GM23248 (cell line): ENCODE results near the gene GNB1. TPM values are rescaled to one million over a fixed set of nuclear protein-coding genes. Genes with fewer than 3 reads are reported as not detected.

ENCODE experiments used
- DNase-seq: peaks from one replicate; pipeline ENCODE4 v3.0.0-alpha.2; 2015
- H2AFZ ChIP-seq: fragments of 200-600 bp; sonication (generic); 2 replicates; pipeline ENCODE4 v1.6.1; 2016; ENCODE audit warnings: antibody characterized with exemption
- H3F3A ChIP-seq: fragments of 200-600 bp; sonication (generic); 2 replicates; pipeline ENCODE4 v1.6.1; 2016; ENCODE audit warnings: mild to moderate bottlenecking, antibody characterized with exemption, mixed run types; ENCODE audit not compliant: insufficient read depth
- H3K27ac ChIP-seq: fragments of 200-600 bp; sonication (generic); 2 replicates; pipeline ENCODE4 v1.5.1; 2016; ENCODE audit warnings: mild to moderate bottlenecking
- H3K27me3 ChIP-seq: fragments of 200-600 bp; sonication (generic); replicated peaks from 2 replicates; pipeline ENCODE4 v1.6.1; 2016; ENCODE audit warnings: mild to moderate bottlenecking; ENCODE audit not compliant: insufficient read depth
- H3K36me3 ChIP-seq: fragments of 200-600 bp; sonication (generic); 2 replicates; pipeline ENCODE4 v1.6.1; 2016; ENCODE audit warnings: low read depth, mild to moderate bottlenecking
- H3K4me1 ChIP-seq: fragments of 200-600 bp; sonication (generic); 2 replicates; pipeline ENCODE4 v1.6.1; 2016; ENCODE audit warnings: mild to moderate bottlenecking; ENCODE audit not compliant: insufficient read depth
- H3K4me2 ChIP-seq: fragments of 200-600 bp; sonication (generic); one replicate; pipeline ENCODE4 v1.6.1; 2016; ENCODE audit warnings: mild to moderate bottlenecking; ENCODE audit not compliant: unreplicated experiment
- H3K4me3 ChIP-seq: fragments of 200-600 bp; sonication (generic); 2 replicates; pipeline ENCODE4 v1.5.1; 2016; ENCODE audit warnings: mild to moderate bottlenecking
- H3K79me2 ChIP-seq: fragments of 200-600 bp; sonication (generic); 2 replicates; pipeline ENCODE4 v1.6.1; 2016; ENCODE audit warnings: mild to moderate bottlenecking; ENCODE audit not compliant: insufficient read depth
- H3K9ac ChIP-seq: fragments of 200-600 bp; sonication (generic); 2 replicates; pipeline ENCODE4 v1.6.1; 2016; ENCODE audit warnings: mild to moderate bottlenecking
- H3K9me2 ChIP-seq: fragments of 200-600 bp; sonication (generic); 2 replicates; pipeline ENCODE4 v1.6.1; 2016; ENCODE audit warnings: mixed run types, mild to moderate bottlenecking, moderate library complexity; ENCODE audit not compliant: insufficient read depth
- H3K9me3 ChIP-seq: fragments of 200-600 bp; sonication (generic); one replicate; pipeline ENCODE4 v1.6.1; 2017; ENCODE audit warnings: low read depth
- H4K20me1 ChIP-seq: fragments of 200-600 bp; sonication (generic); 2 replicates; pipeline ENCODE4 v1.6.0; 2016; ENCODE audit not compliant: insufficient read depth
- EZH2 ChIP-seq: fragments of 200-600 bp; sonication (generic); IDR thresholded peaks from 2 replicates; pipeline ENCODE4 v1.6.1; 2018; ENCODE audit warnings: antibody characterized with exemption, mild to moderate bottlenecking; ENCODE audit not compliant: insufficient read depth, poor library complexity, severe bottlenecking
- EZH2phosphoT487 ChIP-seq: fragments of 200-600 bp; sonication (generic); IDR thresholded peaks from 2 replicates; pipeline ENCODE4 v1.6.1; 2018; ENCODE audit warnings: antibody characterized with exemption, moderate library complexity, mild to moderate bottlenecking, low read depth; ENCODE audit not compliant: insufficient read depth
- WGBS, 2 experiments: methylation state at CpG; one replicate each; pipeline ENCODE4 v1.1.6; 2015 to 2017; ENCODE audit warnings: low lambda C conversion rate in 2 of 2, low coverage in 1 of 2; ENCODE audit errors: missing lambda C conversion rate in 2 of 2; 5-methylcytosine and 5-hydroxymethylcytosine counted together
- in situ Hi-C: fragments of 300-500 bp; cut with MboI; formaldehyde crosslinking; loops from 2 replicates; pipeline ENCODE4 v1.15.0; 2020
- polyA plus RNA-seq: library from polyadenylated mRNA; unstranded; fragments of >200 nt; fragmentation: Nextera tagmentation; extraction: Ambion mirVana; gene quantifications from 2 replicates; pipeline ENCODE4 v1.2.1, GENCODE V29; 2016
- total RNA-seq: library from RNA; depleted of rRNA; stranded (reverse); fragments of >200 nt; shearing (Covaris generic); gene quantifications from 2 replicates; pipeline ENCODE4 v1.2.3, GENCODE V29; 2014

GNB1 gene
- total and polyA plus RNA-seq, 2 experiments from 2014 or later, result 92.0 to 97.7 TPM

- no peak overlapping the region for H3K9ac ChIP-seq
- no peaks in the 10 kb centered on the region for H3K9me2 ChIP-seq
- WGBS, 2 experiments, result 65 to 67% methylated on average over 14 of the region's 14 CpGs
- in situ Hi-C loops, result loop anchor here (10.0 kb wide), 1 partner anchor 96 kb away; no protein-coding TSS in a partner anchor
- H3F3A ChIP-seq, result no peaks in the 10 kb centered on the region
- no peaks in the 10 kb centered on the region for H4K20me1 ChIP-seq
- H3K4me3 ChIP-seq, result no peak overlapping the region
- no peak overlapping the region for H2AFZ ChIP-seq
- no peaks in the 10 kb centered on the region for H3K27me3 ChIP-seq
- H3K9me3 ChIP-seq, result no peaks in the 10 kb centered on the region
- H3K4me1 ChIP-seq, result no peaks in the 10 kb centered on the region
- no peak for DNase-seq
- TF ChIP-seq EZH2phosphoT487 (no peak), EZH2 (no peak)
- no peaks in the 10 kb centered on the region for H3K36me3 ChIP-seq
- H3K4me2 ChIP-seq, result no peak overlapping the region
- H3K79me2 ChIP-seq, result no peaks in the 10 kb centered on the region
- H3K27ac ChIP-seq, result no peak overlapping the region
Measured at GRCh38 chr1:1900883-1901640, 10.2 kb upstream of the GNB1 start.

- H3F3A ChIP-seq, result no peaks in the 10 kb centered on the region
- no peaks in the 10 kb centered on the region for H3K4me1 ChIP-seq
- DNase-seq, result no peak
- H3K4me3 ChIP-seq, result no peak overlapping the region
- H3K9ac ChIP-seq, result no peak overlapping the region
- no peaks in the 10 kb centered on the region for H3K36me3 ChIP-seq
- no peak overlapping the region for H3K4me2 ChIP-seq
- no peaks in the 10 kb centered on the region for H3K9me2 ChIP-seq
- WGBS, 2 experiments, result 90 to 95% methylated on average over 9 of the region's 9 CpGs
- no peaks in the 10 kb centered on the region for H3K79me2 ChIP-seq
- in situ Hi-C loops, result loop anchor here (10.0 kb wide), 1 partner anchor 95 kb away; no protein-coding TSS in a partner anchor
- H3K9me3 ChIP-seq, result no peaks in the 10 kb centered on the region
- no peak overlapping the region for H2AFZ ChIP-seq
- H3K27ac ChIP-seq, result no peak overlapping the region
- no peaks in the 10 kb centered on the region for H3K27me3 ChIP-seq
- no peaks in the 10 kb centered on the region for H4K20me1 ChIP-seq
- TF ChIP-seq EZH2 (no peak), EZH2phosphoT487 (no peak)
Measured at GRCh38 chr1:1899967-1900327, 9.1 kb upstream of the GNB1 start.

DNA sequence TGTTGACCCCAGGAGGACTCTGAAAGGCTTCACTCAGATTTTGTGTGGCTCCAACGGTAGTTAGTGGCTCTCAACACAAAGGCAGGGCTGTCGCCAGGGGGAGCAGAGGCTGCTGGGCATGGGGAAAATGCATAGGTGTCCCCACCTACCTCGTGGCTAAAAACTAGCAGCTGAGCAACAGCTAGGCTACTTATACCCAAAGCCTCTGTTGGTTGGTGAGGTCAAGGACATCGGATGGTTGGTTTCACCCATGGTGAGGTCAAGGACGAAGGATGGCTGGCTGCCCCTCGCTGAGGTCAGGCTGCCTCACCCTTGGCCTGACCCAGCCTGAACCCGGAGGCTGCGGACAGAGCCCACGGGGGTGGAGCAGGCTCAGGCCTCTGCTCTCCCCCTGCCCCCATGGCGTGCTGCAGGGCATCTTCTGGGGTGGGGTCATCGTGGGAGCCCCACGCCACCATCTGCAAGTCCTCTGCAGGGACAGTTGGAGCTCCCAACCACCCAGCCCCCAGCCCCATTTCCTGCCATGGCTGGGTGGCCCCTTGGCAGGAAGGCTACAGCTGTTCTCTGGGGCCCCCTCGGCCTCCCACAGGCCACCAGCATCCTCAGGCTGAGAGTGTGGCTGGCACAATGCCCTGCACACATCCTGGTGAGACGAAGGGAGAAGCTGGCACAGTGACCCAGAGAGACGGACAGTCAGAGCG lies 8.5 kb upstream of the GNB1 start:
- Histone ChIP-seq H3K4me2 (no peak overlapping the region), H3F3A (no peaks in the 10 kb centered on the region), H3K9me3 (no peaks in the 10 kb centered on the region), H3K27ac (no peak overlapping the region), H4K20me1 (no peaks in the 10 kb centered on the region), H3K79me2 (no peaks in the 10 kb centered on the region), H3K9me2 (no peaks in the 10 kb centered on the region), H3K9ac (no peak overlapping the region), H2AFZ (no peak overlapping the region), H3K4me1 (peaks cover 5% of the 10 kb centered on the region; the same call in 1 of the 2 replicates), H3K36me3 (no peaks in the 10 kb centered on the region), H3K27me3 (no peaks in the 10 kb centered on the region), H3K4me3 (no peak overlapping the region)
- no peak for DNase-seq
- TF ChIP-seq EZH2phosphoT487 (no peak), EZH2 (no peak)
- in situ Hi-C loops, result no loop called here
- WGBS, 2 experiments, result 52 to 61% methylated on average over 12 to 13 of the region's 16 CpGs

- no peak overlapping the region for H3K4me2 ChIP-seq
- H2AFZ ChIP-seq, result no peak overlapping the region
- H3K27ac ChIP-seq, result no peak overlapping the region
- H3K36me3 ChIP-seq, result no peaks in the 10 kb centered on the region
- H3K9me2 ChIP-seq, result no peaks in the 10 kb centered on the region
- H3K9ac ChIP-seq, result no peak overlapping the region
- H3K4me1 ChIP-seq, result peaks cover 6% of the 10 kb centered on the region; the same call in 1 of the 2 replicates
- DNase-seq, result no peak
- WGBS, 2 experiments, result 70 to 72% methylated on average over 6 of the region's 6 CpGs
- in situ Hi-C loops, result no loop called here
- H3F3A ChIP-seq, result no peaks in the 10 kb centered on the region
- TF ChIP-seq EZH2phosphoT487 (no peak), EZH2 (no peak)
- no peaks in the 10 kb centered on the region for H3K9me3 ChIP-seq
- no peak overlapping the region for H3K4me3 ChIP-seq
- no peaks in the 10 kb centered on the region for H3K27me3 ChIP-seq
- no peaks in the 10 kb centered on the region for H3K79me2 ChIP-seq
- H4K20me1 ChIP-seq, result no peaks in the 10 kb centered on the region
Measured at GRCh38 chr1:1898246-1898933, 7.5 kb upstream of the GNB1 start.
